ENCODE results near the gene GOLGA7B. TPM values are rescaled to one million over a fixed set of nuclear protein-coding genes. Genes with fewer than 3 reads are reported as not detected.

Gene GOLGA7B
- total and polyA plus RNA-seq, 7 donors, result 0.19 to 4.1 (median 0.77) TPM

DNA sequence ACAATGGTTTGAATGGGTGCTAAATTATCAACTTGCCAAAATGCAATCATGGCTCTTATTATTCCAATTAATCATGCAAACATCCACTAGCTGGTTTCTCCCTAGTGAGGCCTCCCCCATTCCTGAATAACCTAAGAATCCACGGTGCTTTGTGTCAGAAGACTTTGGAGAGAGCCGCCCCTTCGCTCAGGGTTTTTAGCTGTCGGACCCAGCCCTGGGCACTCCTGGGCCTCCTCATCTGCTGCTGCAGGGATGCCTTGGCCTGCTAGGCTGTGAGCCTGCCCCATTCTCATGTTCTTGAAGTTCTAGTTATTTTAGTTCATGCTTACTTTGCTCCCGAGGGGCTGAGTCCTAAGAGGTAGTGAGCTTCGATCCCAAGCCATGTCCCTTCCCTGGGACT lies 43.7 kb upstream of the GOLGA7B start:
- DNase-seq (no peak), ATAC-seq (no peak)
- 74 to 87% (median 85%) methylated on average over 6 of the region's 6 CpGs for WGBS, 3 donors
- Histone ChIP-seq H3K4me1 (peaks cover 10% of the 10 kb centered on the region), H3K4me3 (no peak overlapping the region), H3K27me3 (ENCODE audit: insufficient read depth in 3 of 3, low read length in 2 of 3) (no peaks in the 10 kb centered on the region), H3K9me3 (no peaks in the 10 kb centered on the region), H3K36me3 (ENCODE audit: insufficient read depth in 1 of 2, low read depth in 1 of 2) (no peaks in the 10 kb centered on the region), H3K27ac (no peak overlapping the region)
- TF ChIP-seq, protein P1, sequence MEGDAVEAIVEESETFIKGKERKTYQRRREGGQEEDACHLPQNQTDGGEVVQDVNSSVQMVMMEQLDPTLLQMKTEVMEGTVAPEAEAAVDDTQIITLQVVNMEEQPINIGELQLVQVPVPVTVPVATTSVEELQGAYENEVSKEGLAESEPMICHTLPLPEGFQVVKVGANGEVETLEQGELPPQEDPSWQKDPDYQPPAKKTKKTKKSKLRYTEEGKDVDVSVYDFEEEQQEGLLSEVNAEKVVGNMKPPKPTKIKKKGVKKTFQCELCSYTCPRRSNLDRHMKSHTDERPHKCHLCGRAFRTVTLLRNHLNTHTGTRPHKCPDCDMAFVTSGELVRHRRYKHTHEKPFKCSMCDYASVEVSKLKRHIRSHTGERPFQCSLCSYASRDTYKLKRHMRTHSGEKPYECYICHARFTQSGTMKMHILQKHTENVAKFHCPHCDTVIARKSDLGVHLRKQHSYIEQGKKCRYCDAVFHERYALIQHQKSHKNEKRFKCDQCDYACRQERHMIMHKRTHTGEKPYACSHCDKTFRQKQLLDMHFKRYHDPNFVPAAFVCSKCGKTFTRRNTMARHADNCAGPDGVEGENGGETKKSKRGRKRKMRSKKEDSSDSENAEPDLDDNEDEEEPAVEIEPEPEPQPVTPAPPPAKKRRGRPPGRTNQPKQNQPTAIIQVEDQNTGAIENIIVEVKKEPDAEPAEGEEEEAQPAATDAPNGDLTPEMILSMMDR (IDR thresholded peaks at IDR 0.05), result no peak
- intact Hi-C loops (cut with DNase I), result no loop called here

DNA sequence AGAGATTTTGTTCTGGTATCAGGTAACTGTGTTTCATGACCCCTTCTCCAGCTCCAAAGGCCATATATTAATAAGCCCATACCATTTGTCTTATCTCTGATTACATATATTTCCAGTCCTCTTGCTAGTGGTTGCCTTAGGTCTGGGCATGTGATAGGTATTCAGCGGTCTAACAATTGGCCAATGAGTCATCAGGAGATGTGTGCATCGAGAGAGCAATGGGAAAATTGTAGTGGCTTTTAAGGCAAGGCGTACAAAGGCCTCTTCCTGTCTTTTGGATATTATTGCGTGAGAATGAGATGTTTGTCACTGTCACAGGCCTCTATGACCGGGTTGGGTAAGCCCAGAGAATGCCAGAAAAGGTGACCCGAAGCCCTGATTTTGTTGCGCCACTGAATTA lies 39.2 kb upstream of the GOLGA7B start:
- DNase-seq, result no peak
- no peak for ATAC-seq
- intact Hi-C loops (cut with DNase I), result no loop called here
- H3K27me3 ChIP-seq (ENCODE audit: insufficient read depth in 3 of 3, low read length in 2 of 3), result no peaks in the 10 kb centered on the region
- H3K4me3 ChIP-seq, result no peak overlapping the region
- H3K36me3 ChIP-seq (ENCODE audit: insufficient read depth in 1 of 2, low read depth in 1 of 2), result no peaks in the 10 kb centered on the region
- TF ChIP-seq, protein P1 (IDR thresholded peaks at IDR 0.05), result no peak
- H3K9me3 ChIP-seq, result no peaks in the 10 kb centered on the region
- peaks cover 10% of the 10 kb centered on the region for H3K4me1 ChIP-seq
- 83 to 86% (median 84%) methylated on average over 7 of the region's 7 CpGs for WGBS, 3 donors
- H3K27ac ChIP-seq, result no peak overlapping the region

DNA sequence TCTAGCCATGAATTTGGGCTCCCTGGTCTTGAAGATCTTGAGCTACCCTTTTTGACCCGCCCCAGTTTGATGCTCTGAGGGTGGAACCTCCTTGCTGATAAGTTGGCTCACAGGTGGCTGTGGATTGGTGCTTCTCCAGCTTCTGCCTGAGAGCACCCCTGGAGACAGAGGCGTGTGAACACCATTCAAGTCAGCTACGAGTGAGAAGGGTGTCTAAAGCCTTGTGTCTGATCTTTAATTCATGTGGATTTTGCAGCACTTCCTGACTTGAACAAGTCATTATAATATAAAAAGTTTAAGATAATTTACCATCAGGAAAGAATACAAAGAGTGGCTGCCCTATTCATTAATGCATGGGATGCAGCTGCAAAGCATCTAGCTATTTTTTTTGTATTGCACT lies 37.7 kb upstream of the GOLGA7B start:
- Histone ChIP-seq H3K27me3 (ENCODE audit: insufficient read depth in 3 of 3, low read length in 2 of 3) (no peaks in the 10 kb centered on the region), H3K9me3 (no peaks in the 10 kb centered on the region), H3K4me3 (no peak overlapping the region), H3K4me1 (peaks cover 4% of the 10 kb centered on the region), H3K27ac (no peak overlapping the region), H3K36me3 (ENCODE audit: insufficient read depth in 1 of 2, low read depth in 1 of 2) (no peaks in the 10 kb centered on the region)
- DNase-seq, result no peak
- no peak for ATAC-seq
- intact Hi-C loops (cut with DNase I), result no loop called here
- 58 to 64% (median 61%) methylated on average over 3 of the region's 3 CpGs for WGBS, 3 donors
- TF ChIP-seq, protein P1 (IDR thresholded peaks at IDR 0.05), result no peak

DNA sequence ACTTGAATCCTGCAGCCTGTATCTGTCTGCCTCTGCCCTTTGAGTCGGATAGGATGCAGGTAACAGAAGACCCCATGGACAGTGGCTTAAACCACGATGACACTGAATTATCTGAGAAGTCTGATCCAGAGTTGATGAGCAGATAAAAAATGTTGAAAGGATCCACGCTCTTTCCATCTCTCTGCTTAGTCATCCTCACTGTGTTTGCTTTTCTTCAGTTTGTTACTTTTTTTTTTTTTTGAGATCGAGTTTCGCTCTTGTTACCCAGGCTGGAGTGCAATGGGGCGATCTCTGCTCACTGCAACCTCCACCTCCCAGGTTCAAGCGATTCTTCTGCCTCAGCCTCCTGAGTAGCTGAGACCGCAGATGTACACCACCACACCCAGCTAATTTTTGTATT lies 36.9 kb upstream of the GOLGA7B start:
- H3K27ac ChIP-seq, result no peak overlapping the region
- TF ChIP-seq, protein P1 (IDR thresholded peaks at IDR 0.05), result no peak
- 79 to 83% (median 82%) methylated on average over 8 of the region's 8 CpGs for WGBS, 3 donors
- H3K36me3 ChIP-seq (ENCODE audit: insufficient read depth in 1 of 2, low read depth in 1 of 2), result no peaks in the 10 kb centered on the region
- H3K9me3 ChIP-seq, result no peaks in the 10 kb centered on the region
- no peak overlapping the region for H3K4me3 ChIP-seq
- no peak for ATAC-seq
- no peaks in the 10 kb centered on the region for H3K27me3 ChIP-seq (ENCODE audit: insufficient read depth in 3 of 3, low read length in 2 of 3)
- H3K4me1 ChIP-seq, result peaks cover 4% of the 10 kb centered on the region
- intact Hi-C loops (cut with DNase I), result no loop called here
- no peak for DNase-seq

DNA sequence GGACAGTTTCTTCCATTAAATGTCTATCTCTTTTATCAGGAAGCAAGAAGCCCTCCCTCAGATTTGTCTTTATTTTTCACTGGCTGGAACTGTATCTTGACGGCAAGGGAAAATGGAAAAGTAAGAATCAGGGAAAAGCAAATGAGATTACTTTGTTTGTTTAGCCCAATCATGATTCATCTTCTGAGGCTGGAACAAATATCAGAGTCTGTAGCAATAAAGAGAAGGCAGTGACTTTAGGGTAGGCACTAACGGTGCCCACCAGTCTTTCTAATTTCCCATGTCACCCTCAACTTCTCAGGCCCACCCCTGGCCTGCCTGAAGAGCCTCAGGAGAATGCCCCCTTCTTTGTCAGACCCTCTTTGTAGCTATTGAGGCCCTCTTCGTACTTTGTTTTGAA lies 36.3 kb upstream of the GOLGA7B start:
- TF ChIP-seq, protein P1 (IDR thresholded peaks at IDR 0.05), result no peak
- ATAC-seq, result no peak
- intact Hi-C loops (cut with DNase I), result no loop called here

More for the DNA sequence above, 36.3 kb upstream of the GOLGA7B start:
- Histone ChIP-seq H3K9me3 (no peaks in the 10 kb centered on the region), H3K27me3 (ENCODE audit: insufficient read depth in 3 of 3, low read length in 2 of 3) (no peaks in the 10 kb centered on the region), H3K27ac (no peak overlapping the region), H3K4me1 (peaks cover 4% of the 10 kb centered on the region), H3K4me3 (no peak overlapping the region), H3K36me3 (ENCODE audit: insufficient read depth in 1 of 2, low read depth in 1 of 2) (no peaks in the 10 kb centered on the region)
- 60 to 69% (median 62%) methylated on average over 3 of the region's 3 CpGs for WGBS, 3 donors
- no peak for DNase-seq

All from psoas muscle (tissue), 8 donors.